ENCODE measurements around the gene MCTP1.

GRCh38 chr5:95251185-95251584 is 33.7 kb downstream of the MCTP1 start:
- TF ChIP-seq FOXM1 (IDR thresholded peaks at IDR 0.05; ENCODE audit: borderline replicate concordance) (no peak), LEF1 (IDR thresholded peaks at IDR 0.05; ENCODE audit: borderline replicate concordance) (no peak), FOXK2 (IDR thresholded peaks at IDR 0.05) (no peak), FOXA1 (IDR thresholded peaks at IDR 0.05) (no peak), SP1 (IDR thresholded peaks at IDR 0.05) (no peak), SUZ12 (IDR thresholded peaks at IDR 0.05) (no peak), TARDBP (IDR thresholded peaks at IDR 0.05) (no peak), PKNOX1 (IDR thresholded peaks at IDR 0.05) (no peak), L3MBTL2 (conservative IDR thresholded peaks at IDR 0.05) (no peak), BHLHE40 (IDR thresholded peaks at IDR 0.05; ENCODE audit: borderline replicate concordance) (no peak), ELF4 (IDR thresholded peaks at IDR 0.05) (no peak), ARNT (IDR thresholded peaks at IDR 0.05) (no peak), NFRKB (IDR thresholded peaks at IDR 0.05) (no peak)
